ENCODE results near the gene FARP1. TPM values are rescaled to one million over a fixed set of nuclear protein-coding genes. Genes with fewer than 3 reads are reported as not detected.
"Not testable (repeated sequence)": the region's sequence is repeated elsewhere in the genome, so short reads cannot be mapped to it uniquely, and the experiment has no call there.

The FARP1 gene
- total RNA-seq, 2 donors from 2014 or later, result 61.4 to 89.2 TPM

- intact Hi-C loops (cut with DNase I), result no loop called here
- DNase-seq (ENCODE audit: low spot score), result no peak
Measured at GRCh38 chr13:98363326-98363725, 220.4 kb downstream of the FARP1 start.

- intact Hi-C loops (cut with DNase I), result no loop called here
Measured at GRCh38 chr13:98364179-98364578, 221.3 kb downstream of the FARP1 start.

GRCh38 chr13:98364647-98365046 lies 221.8 kb downstream of the FARP1 start:
- intact Hi-C loops (cut with DNase I), result no loop called here
- DNase-seq (ENCODE audit: low spot score), result no peak

More at GRCh38 chr13:98364179-98364578, 221.3 kb downstream of the FARP1 start:
- DNase-seq (ENCODE audit: low spot score), result no peak

- no peak for DNase-seq (ENCODE audit: low spot score)
- intact Hi-C loops (cut with DNase I), result no loop called here
Measured at GRCh38 chr13:98365302-98365701, 222.4 kb downstream of the FARP1 start.

GRCh38 chr13:98366010-98366409 lies 223.1 kb downstream of the FARP1 start:
- intact Hi-C loops (cut with DNase I), result no loop called here
- no peak for DNase-seq (ENCODE audit: low spot score)

- intact Hi-C loops (cut with DNase I), result no loop called here
- no peak for DNase-seq (ENCODE audit: low spot score)
Measured at GRCh38 chr13:98366443-98366842, 223.5 kb downstream of the FARP1 start.

- intact Hi-C loops (cut with DNase I), result no loop called here
- DNase-seq (ENCODE audit: low spot score), result no peak
Measured at GRCh38 chr13:98366959-98367358, 224.1 kb downstream of the FARP1 start.

- intact Hi-C loops (cut with DNase I), result no loop called here
- no peak for DNase-seq (ENCODE audit: low spot score)
Measured at GRCh38 chr13:98368019-98368418, 225.1 kb downstream of the FARP1 start.

- intact Hi-C loops (cut with DNase I); DNase-seq (ENCODE audit: low spot score): not testable (repeated sequence)
Measured at GRCh38 chr13:98369520-98369919, 226.6 kb downstream of the FARP1 start.

- intact Hi-C loops (cut with DNase I), result no loop called here
- no peak for DNase-seq (ENCODE audit: low spot score)
Measured at GRCh38 chr13:98370261-98370660, 227.4 kb downstream of the FARP1 start.

- intact Hi-C loops (cut with DNase I), result no loop called here
Measured at GRCh38 chr13:98370806-98371515, 228.1 kb downstream of the FARP1 start.

GRCh38 chr13:98371516-98372023 lies 228.7 kb downstream of the FARP1 start:
- DNase-seq (ENCODE audit: low spot score), result no peak
- intact Hi-C loops (cut with DNase I), result no loop called here

More at GRCh38 chr13:98370806-98371515, 228.1 kb downstream of the FARP1 start:
- DNase-seq (ENCODE audit: low spot score), result no peak

- intact Hi-C loops (cut with DNase I), result no loop called here
- no peak for DNase-seq (ENCODE audit: low spot score)
Measured at GRCh38 chr13:98372876-98373275, 230.0 kb downstream of the FARP1 start.

GRCh38 chr13:98374750-98375149 lies 231.9 kb downstream of the FARP1 start:
- intact Hi-C loops (cut with DNase I), result no loop called here
- no peak for DNase-seq (ENCODE audit: low spot score)

- DNase-seq (ENCODE audit: low spot score), result no peak
- intact Hi-C loops (cut with DNase I), result no loop called here
Measured at GRCh38 chr13:98377635-98378378, 234.9 kb downstream of the FARP1 start.

- no peak for DNase-seq (ENCODE audit: low spot score)
- intact Hi-C loops (cut with DNase I), result no loop called here
Measured at GRCh38 chr13:98384739-98385138, 241.8 kb downstream of the FARP1 start.

- intact Hi-C loops (cut with DNase I), result no loop called here
- DNase-seq (ENCODE audit: low spot score), result no peak
Measured at GRCh38 chr13:98385606-98386005, 242.7 kb downstream of the FARP1 start.

- intact Hi-C loops (cut with DNase I), result no loop called here
- no peak for DNase-seq (ENCODE audit: low spot score)
Measured at GRCh38 chr13:98386637-98387036, 243.7 kb downstream of the FARP1 start.

- DNase-seq (ENCODE audit: low spot score), result no peak
- intact Hi-C loops (cut with DNase I), result no loop called here
Measured at GRCh38 chr13:98389319-98389718, 246.4 kb downstream of the FARP1 start.

- DNase-seq (ENCODE audit: low spot score), result peak; percentile 84
- intact Hi-C loops (cut with DNase I), result loop anchor here in 1 of 2 donors (10.0 kb wide), 1 partner anchor 245 kb away; the partner anchor contains the start of gene FARP1
Measured at GRCh38 chr13:98390086-98390715, 247.3 kb downstream of the FARP1 start.
